GM10248 (cell line): Measurements from ENCODE around the gene RTP5.

Experiments
- CTCF ChIA-PET: fragments of 300-600 bp; sonication (Branson Sonifier 250); formaldehyde crosslinking; extraction: SDS; loops from one replicate; lab custom pipeline; 2021; ENCODE audit warnings: antibody characterized with exemption; lab: Yijun Ruan, JAX
- POLR2A ChIA-PET: fragments of 350-650 bp; sonication (Branson Sonifier 250); formaldehyde crosslinking; extraction: SDS; loops from one replicate; lab custom pipeline; 2020; ENCODE audit warnings: antibody characterized with exemption; lab: Yijun Ruan, JAX
- DNase-seq: peaks from one replicate; pipeline ENCODE4 v3.0.0; 2012; ENCODE audit errors: extremely low spot score
- TF ChIP-seq, protein P1 (sequence below): IDR thresholded peaks from 2 replicates; pipeline ENCODE4 v1.5.1; 2012; ENCODE audit warnings: mild to moderate bottlenecking, low read depth; ENCODE audit errors: extremely low read depth, missing control alignments, control extremely low read depth

The RTP5 gene

DNA sequence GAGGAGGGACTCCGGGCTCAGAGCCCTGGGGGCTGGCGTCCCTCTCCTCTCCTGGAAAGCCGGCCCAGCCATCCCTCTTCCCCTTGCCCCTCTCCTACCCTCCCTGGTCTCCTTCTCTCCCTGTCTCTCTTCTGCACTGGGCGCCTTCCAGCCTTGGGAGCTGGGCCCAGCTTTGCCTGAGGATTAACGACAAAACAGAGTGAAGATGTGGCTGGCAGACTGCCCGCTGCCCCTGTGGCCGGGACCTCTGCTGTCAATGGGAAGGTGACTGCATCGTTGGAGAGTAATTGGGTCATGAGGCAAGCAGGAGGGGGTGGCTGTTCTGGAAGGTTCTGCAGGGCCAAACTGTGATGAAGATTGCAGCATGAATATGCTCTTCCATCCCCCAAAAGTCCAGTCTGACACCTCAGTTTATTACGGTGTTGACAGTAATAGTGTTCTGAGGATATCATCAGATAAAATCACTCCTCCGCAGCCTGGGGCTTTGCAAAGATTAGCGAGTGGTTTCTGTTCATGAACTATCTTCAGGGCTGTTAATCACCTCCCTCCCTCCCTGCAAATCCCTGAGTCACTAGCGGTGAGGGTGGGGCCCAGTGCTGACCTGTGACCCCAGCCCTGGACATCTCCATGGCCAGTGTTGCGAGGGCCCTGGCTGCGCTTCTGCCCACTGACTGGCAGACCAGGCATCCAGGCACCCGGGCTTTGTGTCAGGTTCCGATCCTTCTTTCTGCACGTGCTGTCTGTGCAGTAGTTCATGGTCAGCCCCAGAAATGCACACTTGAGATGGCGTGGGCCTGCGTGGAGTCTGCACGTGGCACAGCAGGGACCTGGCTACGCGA is 23.0 kb downstream of the RTP5 start:
- TF ChIP-seq, protein P1, sequence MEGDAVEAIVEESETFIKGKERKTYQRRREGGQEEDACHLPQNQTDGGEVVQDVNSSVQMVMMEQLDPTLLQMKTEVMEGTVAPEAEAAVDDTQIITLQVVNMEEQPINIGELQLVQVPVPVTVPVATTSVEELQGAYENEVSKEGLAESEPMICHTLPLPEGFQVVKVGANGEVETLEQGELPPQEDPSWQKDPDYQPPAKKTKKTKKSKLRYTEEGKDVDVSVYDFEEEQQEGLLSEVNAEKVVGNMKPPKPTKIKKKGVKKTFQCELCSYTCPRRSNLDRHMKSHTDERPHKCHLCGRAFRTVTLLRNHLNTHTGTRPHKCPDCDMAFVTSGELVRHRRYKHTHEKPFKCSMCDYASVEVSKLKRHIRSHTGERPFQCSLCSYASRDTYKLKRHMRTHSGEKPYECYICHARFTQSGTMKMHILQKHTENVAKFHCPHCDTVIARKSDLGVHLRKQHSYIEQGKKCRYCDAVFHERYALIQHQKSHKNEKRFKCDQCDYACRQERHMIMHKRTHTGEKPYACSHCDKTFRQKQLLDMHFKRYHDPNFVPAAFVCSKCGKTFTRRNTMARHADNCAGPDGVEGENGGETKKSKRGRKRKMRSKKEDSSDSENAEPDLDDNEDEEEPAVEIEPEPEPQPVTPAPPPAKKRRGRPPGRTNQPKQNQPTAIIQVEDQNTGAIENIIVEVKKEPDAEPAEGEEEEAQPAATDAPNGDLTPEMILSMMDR, result no peak

GRCh38 chr2:241893265-241893664 is 23.7 kb downstream of the RTP5 start:
- CTCF ChIA-PET, result no interaction called here
- no peak for DNase-seq
- TF ChIP-seq, protein P1, result no peak
- POLR2A ChIA-PET, result no interaction called here

More for the DNA sequence above, 23.0 kb downstream of the RTP5 start:
- ChIA-PET CTCF (no interaction called here), POLR2A (no interaction called here)
- no peak for DNase-seq

GRCh38 chr2:241894056-241894641 is 24.6 kb downstream of the RTP5 start:
- POLR2A ChIA-PET, result no interaction called here
- no peak for DNase-seq
- TF ChIP-seq, protein P1, result no peak
- CTCF ChIA-PET, result no interaction called here

DNA sequence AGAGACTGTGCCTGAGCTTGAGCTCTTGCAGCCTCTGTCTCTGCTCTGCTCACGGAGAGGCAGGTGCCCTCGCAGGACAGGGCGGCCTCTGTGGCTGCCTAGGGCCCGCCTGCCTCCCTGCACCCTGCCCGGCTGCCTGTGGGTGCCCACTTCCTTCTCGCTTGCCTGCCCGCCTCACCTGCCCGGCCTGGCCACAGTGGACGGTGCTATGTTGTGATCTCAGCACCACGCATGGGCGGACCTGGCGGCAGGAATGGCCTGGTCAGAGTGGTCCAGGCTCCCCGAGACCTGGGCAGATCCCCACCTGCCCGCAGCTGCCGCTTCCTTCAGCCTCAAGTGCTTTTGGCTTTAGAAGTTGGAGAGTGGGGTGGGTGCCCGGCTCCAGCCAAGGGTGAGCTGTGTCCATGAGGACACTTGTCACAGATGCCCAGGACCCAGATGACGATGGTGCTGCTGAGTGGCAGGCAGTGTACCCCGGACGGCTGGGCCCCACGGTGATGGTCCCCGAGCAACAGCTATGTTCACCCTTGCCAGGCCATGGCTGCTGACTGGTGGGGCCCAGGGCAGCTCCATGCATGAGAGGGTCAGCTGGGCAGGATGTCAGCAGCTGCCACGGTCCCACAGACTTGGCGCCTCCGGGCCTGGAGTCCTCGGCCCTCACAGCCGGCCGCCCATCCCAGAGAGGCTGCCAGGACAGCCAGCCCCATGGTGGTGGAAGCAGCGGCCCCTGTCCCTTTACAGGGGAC is 25.3 kb downstream of the RTP5 start:
- TF ChIP-seq, protein P1, result no peak
- no peak for DNase-seq
- ChIA-PET CTCF (no interaction called here), POLR2A (no interaction called here)

GRCh38 chr2:241895427-241895711 is 25.8 kb downstream of the RTP5 start:
- CTCF ChIA-PET, result no interaction called here
- POLR2A ChIA-PET, result no interaction called here
- no peak for DNase-seq
- TF ChIP-seq, protein P1, result no peak

GRCh38 chr2:241895712-241896641 is 26.4 kb downstream of the RTP5 start:
- CTCF ChIA-PET, result no interaction called here
- POLR2A ChIA-PET, result no interaction called here
- TF ChIP-seq, protein P1, result no peak
- no peak for DNase-seq
